Natural killer cell (primary cell): Measurements from ENCODE around the gene SLC24A3. TPM values are rescaled to one million over a fixed set of nuclear protein-coding genes. Genes with fewer than 3 reads are reported as not detected.

Experiments used
- ATAC-seq, 3 donors: fragments of 150-1000 bp in 2 of 3; fragments of 200-7000 bp in 1 of 3; cut with Tn5 transposase; 1 replicate in 1 of 3; 2 replicates in 2 of 3; pipeline ENCODE4 v1.10.0; 2021; ENCODE audit warnings: mild to moderate bottlenecking in 2 of 3, moderate library complexity in 2 of 3
- DNase-seq, 2 donors: peaks; one replicate each; pipeline versions ENCODE4 v3.0.0 to v3.0.0-alpha.2; 2013 to 2021; ENCODE audit warnings: mixed read lengths in 1 of 2
- H3K27ac ChIP-seq: one replicate; pipeline ENCODE4 v1.5.1; 2013; ENCODE audit warnings: mild to moderate bottlenecking, low read length
- H3K27me3 ChIP-seq: one replicate; pipeline ENCODE4 v1.6.1; 2013; ENCODE audit warnings: low read length; ENCODE audit not compliant: control insufficient read depth, insufficient read depth
- H3K36me3 ChIP-seq: one replicate; pipeline ENCODE4 v1.6.1; 2013; ENCODE audit warnings: low read length; ENCODE audit not compliant: control insufficient read depth, insufficient read depth
- H3K4me1 ChIP-seq: one replicate; pipeline ENCODE4 v1.6.1; 2013; ENCODE audit warnings: low read length; ENCODE audit not compliant: control insufficient read depth, insufficient read depth
- H3K4me3 ChIP-seq: one replicate; pipeline ENCODE4 v1.5.1; 2013; ENCODE audit warnings: low read length
- H3K9me3 ChIP-seq: one replicate; pipeline ENCODE4 v1.6.1; 2013; ENCODE audit warnings: low read length; ENCODE audit not compliant: control insufficient read depth, insufficient read depth
- H3K27ac Mint-ChIP-seq, 2 donors: one replicate each; pipeline ENCODE4 v1.8.0; 2022; ENCODE audit warnings: mild to moderate bottlenecking in 2 of 2, mixed read lengths in 2 of 2, moderate library complexity in 1 of 2
- H3K27me3 Mint-ChIP-seq, 2 donors: one replicate each; pipeline ENCODE4 v1.8.0; 2022; ENCODE audit warnings: low read depth in 2 of 2, mixed read lengths in 2 of 2
- H3K36me3 Mint-ChIP-seq: one replicate; pipeline ENCODE4 v1.8.0; 2022; ENCODE audit warnings: mixed read lengths
- H3K4me1 Mint-ChIP-seq, 2 donors: one replicate each; pipeline ENCODE4 v1.8.0; 2022; ENCODE audit warnings: mixed read lengths in 2 of 2
- H3K4me3 Mint-ChIP-seq: one replicate; pipeline ENCODE4 v1.8.0; 2022; ENCODE audit warnings: mild to moderate bottlenecking, moderate library complexity, mixed read lengths
- H3K9me3 Mint-ChIP-seq, 2 donors: one replicate each; pipeline ENCODE4 v1.8.0; 2022; ENCODE audit warnings: mixed read lengths in 2 of 2
- WGBS: methylation state at CpG from one replicate; pipeline ENCODE4 v1.1.7; 2013; ENCODE audit warnings: missing lambda C conversion rate; ENCODE audit not compliant: insufficient coverage; 5-methylcytosine and 5-hydroxymethylcytosine counted together
- intact Hi-C: fragments of 100-400 bp; cut with micrococcal nuclease; formaldehyde crosslinking; loops from one replicate; pipeline ENCODE4 v1.14.2; 2022
- total RNA-seq, 4 donors: library from RNA; stranded (reverse); fragments of 120-200 nt in 1 of 4; gene quantifications; one replicate each; pipeline versions ENCODE4 v1.2.3 to v1.2.4, GENCODE V29; 2013 to 2022
- TF ChIP-seq, protein P1 (sequence below): fragments of 200-600 bp; IDR thresholded peaks from one replicate; pipeline ENCODE4 v1.8.0; 2022; ENCODE audit warnings: antibody characterized with exemption

SLC24A3 gene
- total RNA-seq, 3 donors from 2014 or later (not counting 1 experiment from before 2014, with no cell fraction given), result 0.09 to 5.5 (median 0.99) TPM

DNA sequence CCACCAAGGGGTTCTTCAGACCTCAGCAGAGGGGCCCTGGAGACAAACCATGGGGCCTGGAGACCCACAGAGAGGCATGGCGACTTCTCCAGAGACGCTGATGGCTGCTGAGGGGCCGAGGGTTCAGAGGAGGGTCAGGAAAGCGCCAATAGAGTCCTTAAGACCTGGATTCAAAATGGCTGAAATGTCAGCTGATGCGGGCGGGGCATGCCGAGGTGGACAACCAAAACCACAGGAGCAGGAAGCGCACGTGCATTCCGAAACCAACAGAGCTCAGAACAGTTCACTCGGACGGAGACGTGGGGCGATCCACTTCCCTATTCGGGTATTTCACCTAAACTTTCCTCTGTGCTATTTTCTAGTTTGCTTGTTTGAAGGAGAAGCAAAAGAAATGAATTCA is 445.7 kb downstream of the SLC24A3 start:
- Mint-ChIP-seq H3K4me3 (no peak overlapping the region), H3K27me3 (peaks cover 8 to 18% of the 10 kb centered on the region in 2 donors), H3K27ac (no peak overlapping the region), H3K36me3 (no peaks in the 10 kb centered on the region), H3K9me3 (no peaks in the 10 kb centered on the region), H3K4me1 (peaks cover 4 to 8% of the 10 kb centered on the region in 2 donors)
- WGBS, result 21% methylated on average over 15 of the region's 15 CpGs
- DNase-seq (peak in 1 of 2 donors; percentile 3), ATAC-seq (peak in 2 of 3 donors; percentile 52 to 55)
- H3K36me3 ChIP-seq, result no peaks in the 10 kb centered on the region
- intact Hi-C loops, result no loop called here
- TF ChIP-seq, protein P1, sequence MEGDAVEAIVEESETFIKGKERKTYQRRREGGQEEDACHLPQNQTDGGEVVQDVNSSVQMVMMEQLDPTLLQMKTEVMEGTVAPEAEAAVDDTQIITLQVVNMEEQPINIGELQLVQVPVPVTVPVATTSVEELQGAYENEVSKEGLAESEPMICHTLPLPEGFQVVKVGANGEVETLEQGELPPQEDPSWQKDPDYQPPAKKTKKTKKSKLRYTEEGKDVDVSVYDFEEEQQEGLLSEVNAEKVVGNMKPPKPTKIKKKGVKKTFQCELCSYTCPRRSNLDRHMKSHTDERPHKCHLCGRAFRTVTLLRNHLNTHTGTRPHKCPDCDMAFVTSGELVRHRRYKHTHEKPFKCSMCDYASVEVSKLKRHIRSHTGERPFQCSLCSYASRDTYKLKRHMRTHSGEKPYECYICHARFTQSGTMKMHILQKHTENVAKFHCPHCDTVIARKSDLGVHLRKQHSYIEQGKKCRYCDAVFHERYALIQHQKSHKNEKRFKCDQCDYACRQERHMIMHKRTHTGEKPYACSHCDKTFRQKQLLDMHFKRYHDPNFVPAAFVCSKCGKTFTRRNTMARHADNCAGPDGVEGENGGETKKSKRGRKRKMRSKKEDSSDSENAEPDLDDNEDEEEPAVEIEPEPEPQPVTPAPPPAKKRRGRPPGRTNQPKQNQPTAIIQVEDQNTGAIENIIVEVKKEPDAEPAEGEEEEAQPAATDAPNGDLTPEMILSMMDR, result no peak
- no peaks in the 10 kb centered on the region for H3K9me3 ChIP-seq
- H3K4me3 ChIP-seq, result no peak overlapping the region
- peaks cover 8% of the 10 kb centered on the region for H3K4me1 ChIP-seq
- H3K27me3 ChIP-seq, result peaks cover 2% of the 10 kb centered on the region
- no peak overlapping the region for H3K27ac ChIP-seq

DNA sequence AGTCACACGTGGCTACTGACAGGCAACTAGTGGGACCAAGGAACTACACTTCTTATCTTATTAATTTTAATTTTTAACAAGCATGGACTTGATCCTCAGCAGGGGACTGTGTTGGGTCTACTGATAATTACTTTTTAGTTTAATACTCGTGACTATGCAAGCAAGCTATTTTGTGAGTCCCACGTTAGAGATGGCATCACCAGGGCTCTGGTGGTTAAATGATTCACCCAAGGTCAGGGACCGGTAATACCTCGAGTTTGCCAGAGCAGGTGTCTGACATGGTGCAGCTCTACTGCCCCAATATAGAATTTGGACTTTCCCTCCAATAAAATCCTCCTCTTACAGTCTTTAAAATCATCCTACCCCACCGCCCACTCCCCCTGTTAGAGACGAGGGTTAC is 447.0 kb downstream of the SLC24A3 start:
- no peaks in the 10 kb centered on the region for H3K9me3 ChIP-seq
- Mint-ChIP-seq H3K27ac (no peak overlapping the region), H3K27me3 (peaks cover 14 to 31% of the 10 kb centered on the region in 2 donors), H3K36me3 (no peaks in the 10 kb centered on the region), H3K4me3 (no peak overlapping the region), H3K4me1 (peaks cover 4 to 8% of the 10 kb centered on the region in 2 donors), H3K9me3 (no peaks in the 10 kb centered on the region)
- H3K4me1 ChIP-seq, result peaks cover 8% of the 10 kb centered on the region
- H3K27ac ChIP-seq, result no peak overlapping the region
- H3K36me3 ChIP-seq, result no peaks in the 10 kb centered on the region
- no peak for DNase-seq
- peaks cover 2% of the 10 kb centered on the region for H3K27me3 ChIP-seq
- 53% methylated on average over 7 of the region's 7 CpGs for WGBS
- TF ChIP-seq, protein P1, result no peak
- no peak overlapping the region for H3K4me3 ChIP-seq
- ATAC-seq, result no peak
- intact Hi-C loops, result no loop called here

DNA sequence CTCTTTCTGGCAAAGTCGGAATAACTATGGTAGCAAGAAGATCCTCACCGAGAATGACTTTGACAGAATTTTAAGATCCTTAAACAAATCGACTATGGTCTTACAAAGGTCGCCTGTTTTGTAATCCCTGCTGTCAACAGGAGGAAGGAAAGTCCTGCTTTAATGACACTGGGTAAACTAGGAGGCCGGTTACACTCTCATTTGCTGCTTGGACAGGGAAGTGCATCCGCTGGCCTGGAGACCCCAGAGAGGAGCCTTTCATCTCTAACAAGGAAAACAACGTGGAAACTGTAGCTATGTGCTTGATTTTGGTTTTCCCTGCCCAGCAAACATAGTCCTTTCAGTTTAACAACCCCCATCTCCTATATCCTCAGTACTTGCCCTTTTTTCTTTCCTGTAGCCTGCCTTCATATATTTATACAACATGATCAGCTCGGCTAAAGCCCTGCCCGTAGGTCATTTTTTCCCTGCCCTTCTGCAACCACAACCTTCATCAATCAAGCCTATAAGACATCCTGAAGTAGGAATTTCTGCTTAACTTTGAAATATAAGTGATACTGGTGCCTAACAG is 448.5 kb downstream of the SLC24A3 start:
- 84% methylated on average over 9 of the region's 9 CpGs for WGBS
- H3K36me3 ChIP-seq, result no peaks in the 10 kb centered on the region
- H3K27me3 ChIP-seq, result peaks cover 2% of the 10 kb centered on the region
- H3K9me3 ChIP-seq, result no peaks in the 10 kb centered on the region
- Mint-ChIP-seq H3K4me1 (peaks cover 4 to 8% of the 10 kb centered on the region in 2 donors), H3K36me3 (no peaks in the 10 kb centered on the region), H3K9me3 (no peaks in the 10 kb centered on the region), H3K4me3 (no peak overlapping the region), H3K27me3 (peaks cover 14 to 31% of the 10 kb centered on the region in 2 donors), H3K27ac (no peak overlapping the region)
- TF ChIP-seq, protein P1, result no peak
- intact Hi-C loops, result no loop called here
- no peak for DNase-seq
- no peak overlapping the region for H3K27ac ChIP-seq
- peaks cover 8% of the 10 kb centered on the region for H3K4me1 ChIP-seq
- ATAC-seq, result no peak
- no peak overlapping the region for H3K4me3 ChIP-seq
